WERI-Rb-1 (cell line): ENCODE measurements around the gene CDH23.

Source experiments
- DNase-seq: peaks from one replicate; pipeline ENCODE4 v3.0.0-alpha.2; 2020
- H3K27ac ChIP-seq: fragments of 250-450 bp; sonication (Bioruptor Pico); 2 replicates; pipeline ENCODE4 v1.5.1; 2020; ENCODE audit warnings: mild to moderate bottlenecking, moderate library complexity
- H3K27me3 ChIP-seq: fragments of 250-450 bp; sonication (Bioruptor Pico); 2 replicates; pipeline ENCODE4 v1.5.1; 2021; ENCODE audit warnings: mild to moderate bottlenecking, low read depth, moderate library complexity; ENCODE audit not compliant: insufficient read depth, severe bottlenecking
- H3K36me3 ChIP-seq: fragments of 250-450 bp; sonication (Bioruptor Pico); 2 replicates; pipeline ENCODE4 v1.5.1; 2020; ENCODE audit warnings: mild to moderate bottlenecking, moderate library complexity
- H3K4me3 ChIP-seq: 2 replicates; pipeline ENCODE4 v1.5.1; 2011; ENCODE audit warnings: low read depth, mild to moderate bottlenecking, control low read depth, low read length
- H3K9me3 ChIP-seq: fragments of 250-450 bp; sonication (Bioruptor Pico); 2 replicates; pipeline ENCODE4 v1.5.1; 2021; ENCODE audit warnings: mild to moderate bottlenecking, moderate library complexity; ENCODE audit not compliant: severe bottlenecking
- TF ChIP-seq, protein P1 (sequence below): IDR thresholded peaks from 2 replicates; pipeline ENCODE4 v1.5.1; 2011; ENCODE audit warnings: low read depth, mild to moderate bottlenecking, control low read depth, inconsistent platforms, low read length

The CDH23 gene

DNA sequence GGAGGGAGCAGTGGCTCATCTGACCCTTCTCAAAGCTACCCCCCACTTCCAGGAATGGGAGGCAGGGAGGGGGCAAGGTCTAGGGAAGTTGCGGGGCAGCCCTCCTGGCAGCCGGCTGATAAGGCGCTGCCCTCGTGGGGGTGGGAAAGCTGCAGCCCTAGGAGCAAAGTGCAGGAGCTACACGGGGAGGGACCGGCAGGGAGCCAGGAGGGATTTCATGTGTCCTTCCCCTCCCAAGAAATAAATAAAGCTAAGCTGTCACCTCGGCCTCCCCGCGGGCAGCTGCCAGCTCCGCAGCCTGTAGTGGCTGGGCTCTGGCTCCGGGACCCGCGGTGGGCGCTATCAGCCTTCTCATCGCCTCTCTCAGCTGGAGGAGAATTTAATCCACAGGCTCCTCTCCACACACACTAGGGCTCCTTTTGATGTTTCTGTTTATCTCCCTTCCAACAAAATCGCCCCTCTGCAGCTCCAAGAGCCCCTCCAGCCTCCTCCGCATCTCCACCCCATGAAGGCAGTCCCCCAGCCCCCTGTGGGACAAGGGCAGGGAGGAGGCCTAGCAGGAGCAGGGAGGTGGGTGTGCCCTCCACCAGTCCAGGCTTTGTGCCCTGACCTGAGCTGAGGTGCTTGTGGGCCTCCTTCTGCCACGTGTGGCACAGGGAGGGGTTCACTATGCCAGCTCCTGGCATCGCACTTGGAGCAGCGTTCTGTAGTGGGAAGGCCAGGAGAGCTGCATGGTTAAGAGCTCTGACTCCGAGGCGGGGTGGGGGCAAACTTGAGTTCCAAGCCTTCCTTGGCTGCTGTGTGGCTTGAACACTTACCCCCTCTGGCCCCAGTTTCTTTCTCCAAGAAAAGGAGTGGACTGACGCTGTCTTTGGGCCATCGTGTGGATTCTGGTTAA lies 242.4 kb downstream of the CDH23 start:
- H3K27ac ChIP-seq, result peak overlapping the region; percentile 63
- peaks cover 58% of the 10 kb centered on the region for H3K36me3 ChIP-seq
- H3K9me3 ChIP-seq, result no peaks in the 10 kb centered on the region
- H3K27me3 ChIP-seq, result no peaks in the 10 kb centered on the region
- peak; percentile 87 for DNase-seq
- no peak overlapping the region for H3K4me3 ChIP-seq
- TF ChIP-seq, protein P1, sequence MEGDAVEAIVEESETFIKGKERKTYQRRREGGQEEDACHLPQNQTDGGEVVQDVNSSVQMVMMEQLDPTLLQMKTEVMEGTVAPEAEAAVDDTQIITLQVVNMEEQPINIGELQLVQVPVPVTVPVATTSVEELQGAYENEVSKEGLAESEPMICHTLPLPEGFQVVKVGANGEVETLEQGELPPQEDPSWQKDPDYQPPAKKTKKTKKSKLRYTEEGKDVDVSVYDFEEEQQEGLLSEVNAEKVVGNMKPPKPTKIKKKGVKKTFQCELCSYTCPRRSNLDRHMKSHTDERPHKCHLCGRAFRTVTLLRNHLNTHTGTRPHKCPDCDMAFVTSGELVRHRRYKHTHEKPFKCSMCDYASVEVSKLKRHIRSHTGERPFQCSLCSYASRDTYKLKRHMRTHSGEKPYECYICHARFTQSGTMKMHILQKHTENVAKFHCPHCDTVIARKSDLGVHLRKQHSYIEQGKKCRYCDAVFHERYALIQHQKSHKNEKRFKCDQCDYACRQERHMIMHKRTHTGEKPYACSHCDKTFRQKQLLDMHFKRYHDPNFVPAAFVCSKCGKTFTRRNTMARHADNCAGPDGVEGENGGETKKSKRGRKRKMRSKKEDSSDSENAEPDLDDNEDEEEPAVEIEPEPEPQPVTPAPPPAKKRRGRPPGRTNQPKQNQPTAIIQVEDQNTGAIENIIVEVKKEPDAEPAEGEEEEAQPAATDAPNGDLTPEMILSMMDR, result 0 out of 2 replicates have a peak, but pooled peaks have one; percentile 10

DNA sequence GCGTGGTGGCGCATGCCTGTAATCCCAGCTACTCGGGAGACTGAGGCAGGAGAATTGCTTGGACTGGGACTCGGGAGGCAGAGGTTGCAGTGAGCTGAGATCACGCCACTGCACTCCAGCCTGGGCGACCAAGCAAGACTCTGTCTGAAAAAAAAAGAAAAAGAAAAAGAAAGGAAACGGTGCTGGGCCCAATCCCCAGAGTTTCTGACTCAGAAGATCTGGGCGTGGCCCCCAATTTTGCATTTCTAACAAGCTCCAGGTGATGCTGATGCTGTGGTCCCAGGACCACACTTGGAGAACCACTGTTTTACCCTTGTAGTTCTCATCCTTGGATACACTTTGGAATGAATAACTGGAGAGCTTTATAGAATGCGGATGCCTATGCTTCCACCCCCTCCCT lies 243.9 kb downstream of the CDH23 start:
- no peak for DNase-seq
- Histone ChIP-seq H3K9me3 (no peaks in the 10 kb centered on the region), H3K36me3 (peaks cover 48% of the 10 kb centered on the region), H3K27ac (no peak overlapping the region), H3K4me3 (no peak overlapping the region), H3K27me3 (no peaks in the 10 kb centered on the region)
- TF ChIP-seq, protein P1, result no peak

DNA sequence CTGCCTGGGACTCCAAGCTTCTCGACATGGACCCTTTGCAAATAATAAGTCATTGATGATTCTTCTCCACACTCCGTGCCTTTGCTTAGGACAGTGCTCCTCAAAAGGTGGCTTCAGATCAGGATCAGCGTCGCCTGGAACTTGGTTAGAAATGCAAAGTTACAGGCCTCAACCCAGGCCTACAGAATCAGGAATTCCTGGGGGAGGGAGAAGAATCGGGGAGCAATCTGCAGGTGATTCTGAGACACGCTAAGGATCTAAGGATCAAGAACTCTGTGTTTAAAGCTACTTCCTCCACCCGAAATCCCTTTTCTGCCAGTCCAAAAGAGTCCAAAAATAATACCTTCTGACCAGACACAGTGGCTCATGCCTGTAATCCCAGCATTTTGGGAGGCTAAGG lies 244.7 kb downstream of the CDH23 start:
- H3K27ac ChIP-seq, result no peak overlapping the region
- H3K9me3 ChIP-seq, result no peaks in the 10 kb centered on the region
- no peaks in the 10 kb centered on the region for H3K27me3 ChIP-seq
- TF ChIP-seq, protein P1, result no peak
- H3K4me3 ChIP-seq, result no peak overlapping the region
- no peak for DNase-seq
- peaks cover 47% of the 10 kb centered on the region for H3K36me3 ChIP-seq

DNA sequence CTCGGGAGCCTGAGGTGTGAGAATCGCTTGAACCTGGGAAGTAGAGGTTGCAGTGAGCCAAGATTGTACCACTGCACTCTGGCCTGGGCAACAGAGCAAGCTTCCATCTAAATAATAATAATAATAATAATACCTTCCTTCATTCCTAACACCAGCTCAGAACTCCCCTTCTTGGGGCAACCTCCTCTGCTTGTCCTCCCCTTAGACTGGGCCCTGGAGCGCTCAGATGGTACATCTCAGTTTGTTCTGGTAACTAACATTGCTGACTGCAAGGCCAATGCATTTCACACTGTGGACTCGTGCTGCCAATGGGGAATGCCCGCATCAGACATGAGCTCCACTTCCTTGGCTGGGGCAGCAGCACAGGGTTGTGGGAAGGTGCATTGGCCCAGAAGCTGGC lies 245.3 kb downstream of the CDH23 start:
- Histone ChIP-seq H3K36me3 (peaks cover 47% of the 10 kb centered on the region), H3K27me3 (no peaks in the 10 kb centered on the region)

DNA sequence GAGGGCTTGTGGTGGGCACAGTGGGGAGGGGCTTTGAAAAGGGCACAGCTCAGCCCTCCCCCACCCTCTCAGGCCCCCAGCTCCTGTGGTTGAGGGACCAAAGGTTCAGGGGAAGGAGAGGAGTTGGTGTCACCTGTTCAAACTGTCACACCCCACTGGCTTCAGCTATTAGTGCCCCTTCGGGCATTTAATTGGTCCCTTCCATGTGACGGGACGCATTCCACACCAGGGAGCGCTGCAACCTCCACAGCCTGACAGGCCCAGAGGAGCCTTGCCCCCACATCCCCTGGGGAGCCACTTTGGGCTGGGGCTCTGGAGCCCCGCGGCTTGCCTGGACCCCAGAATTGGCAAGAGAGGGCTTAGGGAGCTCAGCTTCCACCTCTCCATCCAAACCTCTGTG lies 247.2 kb downstream of the CDH23 start:
- no peak overlapping the region for H3K27ac ChIP-seq
- H3K36me3 ChIP-seq, result peaks cover 57% of the 10 kb centered on the region
- H3K27me3 ChIP-seq, result no peaks in the 10 kb centered on the region
- no peak for DNase-seq
- TF ChIP-seq, protein P1, result no peak
- no peak overlapping the region for H3K4me3 ChIP-seq
- H3K9me3 ChIP-seq, result no peaks in the 10 kb centered on the region

More for the DNA sequence above, 245.3 kb downstream of the CDH23 start:
- TF ChIP-seq, protein P1, result no peak
- Histone ChIP-seq H3K4me3 (no peak overlapping the region), H3K9me3 (no peaks in the 10 kb centered on the region), H3K27ac (no peak overlapping the region)
- DNase-seq, result no peak
